ENCODE results near the gene TXN2.

TXN2 gene

DNA sequence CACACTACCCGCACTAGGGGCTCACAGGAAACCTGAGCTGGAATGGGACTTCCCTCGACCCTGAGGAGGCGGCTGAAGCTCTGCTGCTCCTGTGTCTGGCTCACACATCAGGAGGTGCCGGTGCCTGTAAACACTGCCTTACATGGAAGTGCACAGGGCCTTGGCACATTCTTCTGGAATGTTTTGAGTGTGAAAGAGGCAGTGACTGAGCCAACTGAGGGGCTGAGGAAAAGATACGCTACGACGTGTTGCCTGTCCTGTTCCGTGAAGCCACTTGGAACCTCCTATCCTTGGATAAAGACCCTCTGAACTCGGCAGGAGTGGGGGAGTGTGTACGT is 10.5 kb downstream of the TXN2 start:
- Mint-ChIP-seq H3K9me3 (no peaks in the 10 kb centered on the region), H3K4me3 (no peak overlapping the region), H3K36me3 (ENCODE audit: insufficient read depth) (peaks cover 33% of the 10 kb centered on the region), H3K4me1 (ENCODE audit: low read depth in 2 of 2) (peaks cover 11 to 19% of the 10 kb centered on the region in 2 donors), H3K27ac (no peak overlapping the region), H3K27me3 (no peaks in the 10 kb centered on the region)
- DNase-seq (no peak), ATAC-seq (replicated peaks) (no peak)

DNA sequence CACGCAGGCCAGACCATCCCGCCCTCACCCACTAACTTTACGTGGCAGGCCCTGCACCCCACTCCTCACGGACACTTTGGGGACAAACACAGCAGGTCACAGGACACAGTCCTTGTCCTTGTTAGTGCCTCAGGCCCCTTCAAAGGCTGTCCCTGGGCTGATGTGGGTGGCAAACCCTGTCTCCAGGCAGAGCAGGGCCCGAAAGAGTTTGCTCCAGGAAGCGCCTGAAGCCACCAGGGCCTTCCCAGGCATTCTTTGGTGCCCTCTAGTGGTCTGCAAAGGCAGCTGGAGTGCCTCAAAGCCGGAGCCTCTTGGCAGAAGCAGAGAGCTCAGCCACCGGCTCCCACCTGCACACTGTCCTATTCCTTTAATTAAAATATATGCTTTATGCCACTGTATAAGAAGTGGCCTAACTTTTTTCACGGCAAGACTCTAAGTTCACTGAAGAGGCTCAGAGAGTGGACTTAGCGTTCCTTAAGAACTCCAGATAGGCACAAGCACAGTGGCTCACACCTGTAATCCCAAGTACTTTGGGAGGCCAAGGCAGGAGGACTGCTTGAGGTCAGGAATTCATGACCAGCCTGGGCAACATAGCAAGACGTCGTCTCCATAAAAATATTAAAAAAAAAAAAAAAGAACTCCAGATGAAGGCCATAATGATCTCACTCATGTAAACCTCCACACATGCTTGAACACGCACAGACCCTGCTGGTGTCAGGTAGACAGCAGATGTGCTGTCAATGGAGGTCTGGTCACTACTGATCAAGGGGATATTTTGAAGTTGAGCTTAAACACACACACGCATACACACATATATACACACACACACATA is 11.1 kb downstream of the TXN2 start:
- DNase-seq = peak; percentile 80 to 82 (median 82)
- Mint-ChIP-seq H3K27me3 (no peaks in the 10 kb centered on the region), H3K27ac (peak overlapping the region in 1 of 2 donors; percentile 79), H3K36me3 (ENCODE audit: insufficient read depth) (peaks cover 27% of the 10 kb centered on the region), H3K4me1 (ENCODE audit: low read depth in 2 of 2) (peaks cover 11 to 19% of the 10 kb centered on the region in 2 donors), H3K4me3 (no peak overlapping the region), H3K9me3 (no peaks in the 10 kb centered on the region)
- ATAC-seq (replicated peaks) = peak; percentile 98

- Mint-ChIP-seq H3K9me3 (no peaks in the 10 kb centered on the region), H3K27me3 (no peaks in the 10 kb centered on the region), H3K4me3 (no peak overlapping the region), H3K4me1 (ENCODE audit: low read depth in 2 of 2) (peaks cover 11 to 19% of the 10 kb centered on the region in 2 donors), H3K27ac (peak overlapping the region in 1 of 2 donors; percentile 79), H3K36me3 (ENCODE audit: insufficient read depth) (peaks cover 19% of the 10 kb centered on the region)
- no peak for ATAC-seq (replicated peaks)
- no peak for DNase-seq
Observed at GRCh38 chr22:36469094-36469710, 12.2 kb downstream of the TXN2 start.

- Mint-ChIP-seq H3K27me3 (no peaks in the 10 kb centered on the region), H3K4me3 (no peak overlapping the region), H3K36me3 (ENCODE audit: insufficient read depth) (peaks cover 19% of the 10 kb centered on the region), H3K27ac (no peak overlapping the region), H3K4me1 (ENCODE audit: low read depth in 2 of 2) (peaks cover 11 to 19% of the 10 kb centered on the region in 2 donors), H3K9me3 (no peaks in the 10 kb centered on the region)
- no peak for DNase-seq
- no peak for ATAC-seq (replicated peaks)
Observed at GRCh38 chr22:36467946-36468345, 13.5 kb downstream of the TXN2 start.

DNA sequence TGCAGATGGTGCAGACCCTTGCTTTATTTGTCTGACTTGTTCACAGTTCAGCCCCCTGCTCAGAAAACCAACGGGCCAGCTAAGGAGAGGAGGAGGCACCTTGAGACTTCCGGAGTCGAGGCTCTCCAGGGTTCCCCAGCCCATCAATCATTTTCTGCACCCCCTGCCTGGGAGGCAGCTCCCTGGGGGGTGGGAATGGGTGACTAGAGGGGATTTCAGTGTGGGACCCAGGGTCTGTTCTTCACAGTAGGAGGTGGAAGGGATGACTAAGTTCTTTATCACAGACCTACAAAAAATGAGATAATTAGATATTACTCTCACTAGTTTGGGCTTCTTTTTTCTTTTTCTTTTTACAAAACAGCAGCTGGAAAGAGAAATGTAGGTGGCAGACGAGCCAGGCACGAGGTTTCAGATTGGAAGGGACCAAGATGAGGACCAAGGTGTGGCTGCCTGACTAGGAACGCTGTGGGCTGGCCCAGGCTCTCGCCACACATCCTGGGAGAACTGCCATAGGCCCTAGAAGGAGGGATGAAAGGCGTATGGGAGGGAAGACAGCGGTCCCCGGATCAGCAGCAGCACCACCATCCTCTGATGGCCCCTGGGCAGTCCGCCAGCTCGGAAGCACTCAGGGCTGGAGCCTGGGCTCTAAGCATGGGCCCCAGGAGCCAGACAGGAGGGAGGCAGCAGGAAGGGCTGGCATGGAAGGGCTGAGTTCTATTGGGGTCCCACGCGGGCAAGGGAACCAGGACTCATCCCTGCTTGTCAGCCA is 14.2 kb downstream of the TXN2 start:
- Mint-ChIP-seq H3K4me1 (ENCODE audit: low read depth in 2 of 2) (peaks cover 11 to 20% of the 10 kb centered on the region in 2 donors), H3K27me3 (no peaks in the 10 kb centered on the region), H3K27ac (peak overlapping the region; percentile 67 to 85), H3K36me3 (ENCODE audit: insufficient read depth) (peaks cover 16% of the 10 kb centered on the region), H3K4me3 (no peak overlapping the region), H3K9me3 (no peaks in the 10 kb centered on the region)
- DNase-seq (no peak), ATAC-seq (replicated peaks) (no peak)

GRCh38 chr22:36466258-36466657 is 15.2 kb downstream of the TXN2 start:
- Mint-ChIP-seq H3K27ac (peak overlapping the region in 1 of 2 donors; percentile 85), H3K27me3 (no peaks in the 10 kb centered on the region), H3K4me3 (no peak overlapping the region), H3K4me1 (ENCODE audit: low read depth in 2 of 2) (peaks cover 11 to 22% of the 10 kb centered on the region in 2 donors), H3K36me3 (ENCODE audit: insufficient read depth) (peaks cover 9% of the 10 kb centered on the region), H3K9me3 (no peaks in the 10 kb centered on the region)
- DNase-seq = no peak
- ATAC-seq (replicated peaks) = no peak

GRCh38 chr22:36465232-36466021 is 16.0 kb downstream of the TXN2 start:
- DNase-seq = no peak
- Mint-ChIP-seq H3K27me3 (no peaks in the 10 kb centered on the region), H3K4me1 (ENCODE audit: low read depth in 2 of 2) (peaks cover 10 to 23% of the 10 kb centered on the region in 2 donors), H3K4me3 (no peak overlapping the region), H3K9me3 (no peaks in the 10 kb centered on the region), H3K36me3 (ENCODE audit: insufficient read depth) (peaks cover 12% of the 10 kb centered on the region), H3K27ac (no peak overlapping the region)
- no peak for ATAC-seq (replicated peaks)

DNA sequence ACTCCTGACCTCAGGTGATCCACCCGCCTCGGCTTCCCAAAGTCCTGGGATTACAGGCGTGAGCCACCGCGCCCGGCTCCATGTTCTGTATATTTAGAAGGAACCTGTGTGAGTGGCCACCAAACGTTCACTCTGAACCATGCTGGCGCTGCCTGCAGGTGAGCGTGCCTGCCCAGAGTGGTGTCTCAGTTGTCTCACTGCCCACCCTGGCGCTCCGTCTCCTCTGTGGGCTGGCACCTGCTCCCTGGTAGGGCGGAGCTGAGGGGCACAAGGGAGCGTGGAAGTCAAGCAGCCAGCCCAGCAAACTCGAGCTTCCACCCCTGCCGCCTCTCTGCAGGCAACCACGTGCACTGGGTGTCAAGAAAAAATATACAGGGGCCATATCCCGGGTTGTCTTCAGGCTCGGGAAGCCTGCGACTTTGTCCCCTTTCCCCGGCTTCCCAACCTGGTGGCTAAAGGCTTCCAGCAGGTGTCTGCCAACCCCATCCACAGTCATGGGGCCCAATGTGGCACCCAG is 16.7 kb downstream of the TXN2 start:
- H3K27me3 Mint-ChIP-seq = no peaks in the 10 kb centered on the region
- DNase-seq = no peak
- H3K9me3 Mint-ChIP-seq = no peaks in the 10 kb centered on the region
- no peak overlapping the region for H3K27ac Mint-ChIP-seq
- no peak overlapping the region for H3K4me3 Mint-ChIP-seq
- no peak for ATAC-seq (replicated peaks)
- peaks cover 4 to 17% of the 10 kb centered on the region in 2 donors for H3K4me1 Mint-ChIP-seq (ENCODE audit: low read depth in 2 of 2)
- H3K36me3 Mint-ChIP-seq (ENCODE audit: insufficient read depth) = peaks cover 8% of the 10 kb centered on the region

DNA sequence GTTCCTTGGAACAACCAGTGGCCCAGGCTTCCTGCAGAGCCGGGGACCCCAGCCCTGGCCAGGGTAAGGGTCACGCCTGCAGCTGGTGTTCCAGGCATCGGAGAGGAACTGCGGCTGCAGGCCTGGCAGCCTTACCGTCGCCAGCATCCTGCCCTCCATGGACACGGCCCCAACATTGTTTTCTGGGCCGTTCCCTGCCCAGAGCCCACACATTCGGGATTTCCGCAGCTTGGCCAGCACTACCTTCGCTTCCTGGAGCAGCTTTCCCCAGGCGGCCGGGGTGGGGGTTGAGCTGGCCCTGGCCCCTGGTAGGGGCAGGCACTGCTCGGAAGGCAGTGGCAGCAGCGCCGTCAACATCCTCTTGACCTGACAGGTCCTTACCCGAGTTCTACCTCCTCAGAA is 17.7 kb downstream of the TXN2 start:
- H3K4me1 Mint-ChIP-seq (ENCODE audit: low read depth in 2 of 2) = peaks cover 4 to 17% of the 10 kb centered on the region in 2 donors
- DNase-seq (no peak), ATAC-seq (replicated peaks) (no peak)
- H3K27ac Mint-ChIP-seq = no peak overlapping the region
- H3K4me3 Mint-ChIP-seq = no peak overlapping the region
- H3K27me3 Mint-ChIP-seq = no peaks in the 10 kb centered on the region
- H3K36me3 Mint-ChIP-seq (ENCODE audit: insufficient read depth) = peaks cover 6% of the 10 kb centered on the region
- no peaks in the 10 kb centered on the region for H3K9me3 Mint-ChIP-seq

GRCh38 chr22:36461665-36462649 is 19.5 kb downstream of the TXN2 start:
- H3K27me3 Mint-ChIP-seq = no peaks in the 10 kb centered on the region
- peak overlapping the region in 1 of 2 donors; percentile 52 for H3K27ac Mint-ChIP-seq
- no peak for ATAC-seq (replicated peaks)
- peaks cover 6% of the 10 kb centered on the region for H3K36me3 Mint-ChIP-seq (ENCODE audit: insufficient read depth)
- H3K9me3 Mint-ChIP-seq = no peaks in the 10 kb centered on the region
- peaks cover 0 to 9% of the 10 kb centered on the region in 2 donors for H3K4me1 Mint-ChIP-seq (ENCODE audit: low read depth in 2 of 2)
- DNase-seq = no peak
- H3K4me3 Mint-ChIP-seq = no peak overlapping the region

DNA sequence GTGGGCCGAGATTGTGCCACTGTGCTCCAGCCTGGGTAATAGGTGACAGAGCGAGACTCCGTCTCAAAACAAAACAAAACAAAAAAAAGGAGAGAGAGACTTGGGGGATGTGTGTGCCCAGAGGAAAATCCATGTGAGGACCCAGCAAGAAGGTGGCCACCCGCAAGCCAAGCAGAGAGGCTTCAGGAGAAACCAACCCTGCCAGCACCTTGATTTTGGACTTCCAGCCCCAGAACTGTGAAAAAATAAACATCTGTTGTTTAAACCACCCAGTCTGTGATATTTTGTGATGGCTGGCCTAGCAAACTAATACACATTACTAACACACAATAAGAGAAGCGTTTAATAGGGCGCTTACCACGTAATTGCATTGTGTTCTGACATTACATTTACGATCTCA is 21.2 kb downstream of the TXN2 start:
- Mint-ChIP-seq H3K4me1 (ENCODE audit: low read depth in 2 of 2) (peaks cover 9 to 17% of the 10 kb centered on the region in 2 donors), H3K27me3 (no peaks in the 10 kb centered on the region), H3K9me3 (no peaks in the 10 kb centered on the region), H3K36me3 (ENCODE audit: insufficient read depth) (peaks cover 6% of the 10 kb centered on the region), H3K4me3 (no peak overlapping the region), H3K27ac (peak overlapping the region; percentile 49 to 52)
- no peak for ATAC-seq (replicated peaks)
- no peak for DNase-seq
